ENCODE data around the gene RTL9.
"Not testable (repeated sequence)": the region's sequence is repeated elsewhere in the genome, so short reads cannot be mapped to it uniquely, and the experiment has no call there.

RTL9 gene

GRCh38 chrX:110395877-110396276, 37.2 kb downstream of the RTL9 start:
- Mint-ChIP-seq H3K9me3 (no peaks in the 10 kb centered on the region), H3K4me1 (no peaks in the 10 kb centered on the region), H3K27me3 (no peaks in the 10 kb centered on the region), H3K4me3 (no peak overlapping the region), H3K27ac (no peak overlapping the region)
- ATAC-seq: no peak
- no peak for DNase-seq

GRCh38 chrX:110396735-110397134, 38.1 kb downstream of the RTL9 start:
- no peak overlapping the region for H3K27ac Mint-ChIP-seq
- no peak for ATAC-seq

GRCh38 chrX:110397339-110397738, 38.7 kb downstream of the RTL9 start:
- H3K27me3 Mint-ChIP-seq: peaks cover 8% of the 10 kb centered on the region
- peak overlapping the region in 1 of 2 donors; percentile 54 for H3K27ac Mint-ChIP-seq
- H3K4me1 Mint-ChIP-seq: no peaks in the 10 kb centered on the region
- no peak overlapping the region for H3K4me3 Mint-ChIP-seq
- H3K9me3 Mint-ChIP-seq: no peaks in the 10 kb centered on the region
- ATAC-seq: no peak
- DNase-seq: no peak

More at GRCh38 chrX:110396735-110397134, 38.1 kb downstream of the RTL9 start:
- Mint-ChIP-seq H3K9me3 (no peaks in the 10 kb centered on the region), H3K4me1 (no peaks in the 10 kb centered on the region), H3K27me3 (peaks cover 2% of the 10 kb centered on the region), H3K4me3 (no peak overlapping the region)
- no peak for DNase-seq

- no peaks in the 10 kb centered on the region for H3K4me1 Mint-ChIP-seq
- H3K4me3 Mint-ChIP-seq: no peak overlapping the region
- no peaks in the 10 kb centered on the region for H3K9me3 Mint-ChIP-seq
- ATAC-seq: no peak
- peaks cover 12% of the 10 kb centered on the region for H3K27me3 Mint-ChIP-seq
- peak overlapping the region in 1 of 2 donors; percentile 54 for H3K27ac Mint-ChIP-seq
- DNase-seq: no peak
Observed at GRCh38 chrX:110397904-110398303, 39.3 kb downstream of the RTL9 start.

- DNase-seq (no peak), ATAC-seq (no peak)
- no peaks in the 10 kb centered on the region for H3K9me3 Mint-ChIP-seq
- H3K4me1 Mint-ChIP-seq: no peaks in the 10 kb centered on the region
- H3K27ac Mint-ChIP-seq: no peak overlapping the region
- no peak overlapping the region for H3K4me3 Mint-ChIP-seq
- H3K27me3 Mint-ChIP-seq: peaks cover 12% of the 10 kb centered on the region
Observed at GRCh38 chrX:110399497-110399896, 40.8 kb downstream of the RTL9 start.

- no peak overlapping the region for H3K4me3 Mint-ChIP-seq
- H3K27me3 Mint-ChIP-seq: peaks cover 12% of the 10 kb centered on the region
- no peaks in the 10 kb centered on the region for H3K4me1 Mint-ChIP-seq
- no peaks in the 10 kb centered on the region for H3K9me3 Mint-ChIP-seq
- ATAC-seq (no peak), DNase-seq (no peak)
- no peak overlapping the region for H3K27ac Mint-ChIP-seq
Observed at GRCh38 chrX:110399966-110400365, 41.3 kb downstream of the RTL9 start.

GRCh38 chrX:110401135-110401534, 42.5 kb downstream of the RTL9 start:
- H3K4me3 Mint-ChIP-seq: no peak overlapping the region
- no peaks in the 10 kb centered on the region for H3K4me1 Mint-ChIP-seq

GRCh38 chrX:110402091-110402849, 43.6 kb downstream of the RTL9 start:
- ATAC-seq (no peak), DNase-seq (no peak)
- no peak overlapping the region for H3K4me3 Mint-ChIP-seq
- no peaks in the 10 kb centered on the region for H3K9me3 Mint-ChIP-seq
- H3K4me1 Mint-ChIP-seq: no peaks in the 10 kb centered on the region
- H3K27me3 Mint-ChIP-seq: peaks cover 12% of the 10 kb centered on the region
- no peak overlapping the region for H3K27ac Mint-ChIP-seq

More at GRCh38 chrX:110401135-110401534, 42.5 kb downstream of the RTL9 start:
- DNase-seq (no peak), ATAC-seq (no peak)
- Mint-ChIP-seq H3K27me3 (peaks cover 12% of the 10 kb centered on the region), H3K9me3 (no peaks in the 10 kb centered on the region), H3K27ac (no peak overlapping the region)

- Mint-ChIP-seq H3K27me3 (peaks cover 12% of the 10 kb centered on the region), H3K27ac (no peak overlapping the region), H3K4me3 (no peak overlapping the region), H3K9me3 (no peaks in the 10 kb centered on the region), H3K4me1 (no peaks in the 10 kb centered on the region)
- ATAC-seq (no peak), DNase-seq (no peak)
Observed at GRCh38 chrX:110402850-110403221, 44.2 kb downstream of the RTL9 start.

- Mint-ChIP-seq H3K4me3 (no peak overlapping the region), H3K27ac (no peak overlapping the region), H3K27me3 (peaks cover 12% of the 10 kb centered on the region), H3K4me1 (no peaks in the 10 kb centered on the region), H3K9me3 (no peaks in the 10 kb centered on the region)
- no peak for DNase-seq
- no peak for ATAC-seq
Observed at GRCh38 chrX:110403441-110404238, 45.0 kb downstream of the RTL9 start.

GRCh38 chrX:110404376-110404775, 45.7 kb downstream of the RTL9 start:
- no peak for DNase-seq
- peaks cover 12% of the 10 kb centered on the region for H3K27me3 Mint-ChIP-seq
- H3K4me3 Mint-ChIP-seq: no peak overlapping the region
- no peaks in the 10 kb centered on the region for H3K4me1 Mint-ChIP-seq
- no peak for ATAC-seq
- peak overlapping the region in 1 of 2 donors; percentile 70 for H3K27ac Mint-ChIP-seq
- H3K9me3 Mint-ChIP-seq: no peaks in the 10 kb centered on the region

- not testable (repeated sequence) for H3K4me3 Mint-ChIP-seq
Observed at GRCh38 chrX:110406250-110406649, 47.6 kb downstream of the RTL9 start.

GRCh38 chrX:110406822-110407221, 48.2 kb downstream of the RTL9 start:
- Mint-ChIP-seq H3K27me3 (peaks cover 9% of the 10 kb centered on the region), H3K4me1 (no peaks in the 10 kb centered on the region), H3K9me3 (no peaks in the 10 kb centered on the region)

More at GRCh38 chrX:110406250-110406649, 47.6 kb downstream of the RTL9 start:
- not testable (repeated sequence) for H3K4me1 Mint-ChIP-seq, H3K9me3 Mint-ChIP-seq, DNase-seq, ATAC-seq, H3K27ac Mint-ChIP-seq
- H3K27me3 Mint-ChIP-seq: peaks cover 12% of the 10 kb centered on the region

GRCh38 chrX:110407910-110408545, 49.4 kb downstream of the RTL9 start:
- DNase-seq: peak; percentile 24 to 27
- H3K9me3 Mint-ChIP-seq: no peaks in the 10 kb centered on the region
- no peak for ATAC-seq
- peaks cover 3% of the 10 kb centered on the region for H3K4me1 Mint-ChIP-seq
- no peak overlapping the region for H3K27ac Mint-ChIP-seq
- peaks cover 5% of the 10 kb centered on the region for H3K27me3 Mint-ChIP-seq
- no peak overlapping the region for H3K4me3 Mint-ChIP-seq

More at GRCh38 chrX:110406822-110407221, 48.2 kb downstream of the RTL9 start:
- no peak for ATAC-seq
- H3K27ac Mint-ChIP-seq: no peak overlapping the region
- H3K4me3 Mint-ChIP-seq: no peak overlapping the region
- DNase-seq: no peak

Measured in stimulated activated naive CD8-positive, alpha-beta T cell treated with anti-CD3 and anti-CD28 coated beads, Interleukin-15, amount 100 ng/mL, for 72 hours (primary cell).